ENCODE results near the gene EHD1.

GRCh38 chr11:64862987-64863390 is 15.4 kb downstream of the EHD1 start:
- TF ChIP-seq CTCF (IDR thresholded peaks at IDR 0.05; ENCODE audit: control extremely low read depth in 1 of 3, insufficient read depth in 1 of 3, low read depth in 1 of 3, low read length in 3 of 3), result no peak
- no peak for TF ChIP-seq KDM1A (IDR thresholded peaks at IDR 0.05; ENCODE audit: borderline replicate concordance, low read length)
- TF ChIP-seq JUND (IDR thresholded peaks at IDR 0.05; ENCODE audit: low read length), result no peak
- no peak for TF ChIP-seq EZH2 (IDR thresholded peaks at IDR 0.05; ENCODE audit: low read depth, low read length, severe bottlenecking)
